ENCODE results near the gene WDR82. TPM values are rescaled to one million over a fixed set of nuclear protein-coding genes. Genes with fewer than 3 reads are reported as not detected.

The WDR82 gene
- total and polyA plus RNA-seq, 10 of the 15 experiments (the other 5 are each of a cell fraction or from before 2014, with no cell fraction given) = 10.1 to 82.4 (median 48.7) TPM

DNA sequence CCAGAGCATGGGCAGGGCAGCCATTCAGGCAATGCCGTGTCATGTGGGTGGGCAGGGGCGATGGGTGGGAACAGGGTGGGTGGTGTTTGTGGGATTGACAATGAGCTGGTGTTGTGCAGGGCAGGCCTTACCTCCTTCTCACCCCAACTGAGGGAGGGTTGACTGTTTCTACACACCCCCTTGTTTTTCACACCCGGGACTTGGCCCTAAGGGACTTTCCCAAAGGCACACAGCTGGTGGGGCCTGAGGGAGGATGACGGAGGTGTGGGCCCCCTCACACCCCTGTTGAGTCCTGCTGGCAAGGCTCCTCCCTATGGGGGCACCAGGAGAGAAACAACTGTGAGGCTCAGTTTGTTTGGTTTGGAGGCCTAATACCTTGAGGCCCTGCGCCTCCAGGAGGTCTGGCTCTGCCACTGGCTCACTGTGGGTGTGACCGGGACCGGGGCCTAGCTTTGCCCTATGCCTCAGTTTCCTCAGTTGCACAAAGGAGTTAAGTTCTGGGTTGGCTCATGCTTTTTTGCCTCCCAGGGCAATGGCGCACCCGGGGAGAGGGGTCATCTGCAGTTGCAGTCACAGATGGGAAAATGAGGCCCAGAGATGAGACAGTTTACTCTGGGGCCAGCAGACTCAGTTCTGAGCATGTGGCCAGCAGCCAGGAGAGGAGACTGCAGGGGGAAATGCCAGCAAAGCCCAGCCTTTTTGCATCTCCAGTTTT is 32.6 kb upstream of the WDR82 start (continued):
- TF ChIP-seq, protein P1, sequence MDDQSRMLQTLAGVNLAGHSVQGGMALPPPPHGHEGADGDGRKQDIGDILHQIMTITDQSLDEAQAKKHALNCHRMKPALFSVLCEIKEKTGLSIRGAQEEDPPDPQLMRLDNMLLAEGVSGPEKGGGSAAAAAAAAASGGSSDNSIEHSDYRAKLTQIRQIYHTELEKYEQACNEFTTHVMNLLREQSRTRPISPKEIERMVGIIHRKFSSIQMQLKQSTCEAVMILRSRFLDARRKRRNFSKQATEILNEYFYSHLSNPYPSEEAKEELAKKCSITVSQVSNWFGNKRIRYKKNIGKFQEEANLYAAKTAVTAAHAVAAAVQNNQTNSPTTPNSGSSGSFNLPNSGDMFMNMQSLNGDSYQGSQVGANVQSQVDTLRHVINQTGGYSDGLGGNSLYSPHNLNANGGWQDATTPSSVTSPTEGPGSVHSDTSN (IDR thresholded peaks at IDR 0.05; ENCODE audit: insufficient replicate concordance, low read depth, low read length) = no peak
- TF ChIP-seq TCF12 (IDR thresholded peaks at IDR 0.05; ENCODE audit: low read depth, low read length) (peak; percentile 88), SREBF1 (IDR thresholded peaks at IDR 0.05; ENCODE audit: low read length) (no peak), IKZF2 (IDR thresholded peaks at IDR 0.05) (peak; percentile 67 to 77; a peak in 3 of 4 replicates), MXI1 (IDR thresholded peaks at IDR 0.05; ENCODE audit: low read depth, low read length) (0 out of 2 replicates have a peak, but pooled peaks have one; percentile 20), PAX8 (IDR thresholded peaks at IDR 0.05) (no peak), SREBF2 (IDR thresholded peaks at IDR 0.05; ENCODE audit: low read length) (no peak), KLF5 (IDR thresholded peaks at IDR 0.05; ENCODE audit: partially characterized antibody) (no peak), CHD2 (IDR thresholded peaks at IDR 0.05; ENCODE audit: borderline replicate concordance, low read depth, low read length) (0 out of 2 replicates have a peak, but pooled peaks have one; percentile 59), MEF2B (IDR thresholded peaks at IDR 0.05; ENCODE audit: partially characterized antibody, poor library complexity, severe bottlenecking) (peak; percentile 76), SMARCA5 (IDR thresholded peaks at IDR 0.05) (peak; percentile 78), LARP7 (IDR thresholded peaks at IDR 0.05) (no peak), DPF2 (IDR thresholded peaks at IDR 0.05) (peak; percentile 90)
- TF ChIP-seq, protein P2, sequence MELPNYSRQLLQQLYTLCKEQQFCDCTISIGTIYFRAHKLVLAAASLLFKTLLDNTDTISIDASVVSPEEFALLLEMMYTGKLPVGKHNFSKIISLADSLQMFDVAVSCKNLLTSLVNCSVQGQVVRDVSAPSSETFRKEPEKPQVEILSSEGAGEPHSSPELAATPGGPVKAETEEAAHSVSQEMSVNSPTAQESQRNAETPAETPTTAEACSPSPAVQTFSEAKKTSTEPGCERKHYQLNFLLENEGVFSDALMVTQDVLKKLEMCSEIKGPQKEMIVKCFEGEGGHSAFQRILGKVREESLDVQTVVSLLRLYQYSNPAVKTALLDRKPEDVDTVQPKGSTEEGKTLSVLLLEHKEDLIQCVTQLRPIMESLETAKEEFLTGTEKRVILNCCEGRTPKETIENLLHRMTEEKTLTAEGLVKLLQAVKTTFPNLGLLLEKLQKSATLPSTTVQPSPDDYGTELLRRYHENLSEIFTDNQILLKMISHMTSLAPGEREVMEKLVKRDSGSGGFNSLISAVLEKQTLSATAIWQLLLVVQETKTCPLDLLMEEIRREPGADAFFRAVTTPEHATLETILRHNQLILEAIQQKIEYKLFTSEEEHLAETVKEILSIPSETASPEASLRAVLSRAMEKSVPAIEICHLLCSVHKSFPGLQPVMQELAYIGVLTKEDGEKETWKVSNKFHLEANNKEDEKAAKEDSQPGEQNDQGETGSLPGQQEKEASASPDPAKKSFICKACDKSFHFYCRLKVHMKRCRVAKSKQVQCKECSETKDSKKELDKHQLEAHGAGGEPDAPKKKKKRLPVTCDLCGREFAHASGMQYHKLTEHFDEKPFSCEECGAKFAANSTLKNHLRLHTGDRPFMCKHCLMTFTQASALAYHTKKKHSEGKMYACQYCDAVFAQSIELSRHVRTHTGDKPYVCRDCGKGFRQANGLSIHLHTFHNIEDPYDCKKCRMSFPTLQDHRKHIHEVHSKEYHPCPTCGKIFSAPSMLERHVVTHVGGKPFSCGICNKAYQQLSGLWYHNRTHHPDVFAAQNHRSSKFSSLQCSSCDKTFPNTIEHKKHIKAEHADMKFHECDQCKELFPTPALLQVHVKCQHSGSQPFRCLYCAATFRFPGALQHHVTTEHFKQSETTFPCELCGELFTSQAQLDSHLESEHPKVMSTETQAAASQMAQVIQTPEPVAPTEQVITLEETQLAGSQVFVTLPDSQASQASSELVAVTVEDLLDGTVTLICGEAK (IDR thresholded peaks at IDR 0.05; ENCODE audit: borderline replicate concordance) = no peak
- TF ChIP-seq, protein P3, sequence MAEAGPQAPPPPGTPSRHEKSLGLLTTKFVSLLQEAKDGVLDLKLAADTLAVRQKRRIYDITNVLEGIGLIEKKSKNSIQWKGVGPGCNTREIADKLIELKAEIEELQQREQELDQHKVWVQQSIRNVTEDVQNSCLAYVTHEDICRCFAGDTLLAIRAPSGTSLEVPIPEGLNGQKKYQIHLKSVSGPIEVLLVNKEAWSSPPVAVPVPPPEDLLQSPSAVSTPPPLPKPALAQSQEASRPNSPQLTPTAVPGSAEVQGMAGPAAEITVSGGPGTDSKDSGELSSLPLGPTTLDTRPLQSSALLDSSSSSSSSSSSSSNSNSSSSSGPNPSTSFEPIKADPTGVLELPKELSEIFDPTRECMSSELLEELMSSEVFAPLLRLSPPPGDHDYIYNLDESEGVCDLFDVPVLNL (IDR thresholded peaks at IDR 0.05; ENCODE audit: low read depth, low read length) = no peak
- TF ChIP-seq, protein P4, sequence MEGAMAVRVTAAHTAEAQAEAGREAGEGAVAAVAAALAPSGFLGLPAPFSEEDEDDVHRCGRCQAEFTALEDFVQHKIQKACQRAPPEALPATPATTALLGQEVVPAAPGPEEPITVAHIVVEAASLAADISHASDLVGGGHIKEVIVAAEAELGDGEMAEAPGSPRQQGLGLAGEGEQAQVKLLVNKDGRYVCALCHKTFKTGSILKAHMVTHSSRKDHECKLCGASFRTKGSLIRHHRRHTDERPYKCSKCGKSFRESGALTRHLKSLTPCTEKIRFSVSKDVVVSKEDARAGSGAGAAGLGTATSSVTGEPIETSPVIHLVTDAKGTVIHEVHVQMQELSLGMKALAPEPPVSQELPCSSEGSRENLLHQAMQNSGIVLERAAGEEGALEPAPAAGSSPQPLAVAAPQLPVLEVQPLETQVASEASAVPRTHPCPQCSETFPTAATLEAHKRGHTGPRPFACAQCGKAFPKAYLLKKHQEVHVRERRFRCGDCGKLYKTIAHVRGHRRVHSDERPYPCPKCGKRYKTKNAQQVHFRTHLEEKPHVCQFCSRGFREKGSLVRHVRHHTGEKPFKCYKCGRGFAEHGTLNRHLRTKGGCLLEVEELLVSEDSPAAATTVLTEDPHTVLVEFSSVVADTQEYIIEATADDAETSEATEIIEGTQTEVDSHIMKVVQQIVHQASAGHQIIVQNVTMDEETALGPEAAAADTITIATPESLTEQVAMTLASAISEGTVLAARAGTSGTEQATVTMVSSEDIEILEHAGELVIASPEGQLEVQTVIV (IDR thresholded peaks at IDR 0.05; ENCODE audit: borderline replicate concordance, partially characterized antibody) = no peak
- TF ChIP-seq, protein P5, sequence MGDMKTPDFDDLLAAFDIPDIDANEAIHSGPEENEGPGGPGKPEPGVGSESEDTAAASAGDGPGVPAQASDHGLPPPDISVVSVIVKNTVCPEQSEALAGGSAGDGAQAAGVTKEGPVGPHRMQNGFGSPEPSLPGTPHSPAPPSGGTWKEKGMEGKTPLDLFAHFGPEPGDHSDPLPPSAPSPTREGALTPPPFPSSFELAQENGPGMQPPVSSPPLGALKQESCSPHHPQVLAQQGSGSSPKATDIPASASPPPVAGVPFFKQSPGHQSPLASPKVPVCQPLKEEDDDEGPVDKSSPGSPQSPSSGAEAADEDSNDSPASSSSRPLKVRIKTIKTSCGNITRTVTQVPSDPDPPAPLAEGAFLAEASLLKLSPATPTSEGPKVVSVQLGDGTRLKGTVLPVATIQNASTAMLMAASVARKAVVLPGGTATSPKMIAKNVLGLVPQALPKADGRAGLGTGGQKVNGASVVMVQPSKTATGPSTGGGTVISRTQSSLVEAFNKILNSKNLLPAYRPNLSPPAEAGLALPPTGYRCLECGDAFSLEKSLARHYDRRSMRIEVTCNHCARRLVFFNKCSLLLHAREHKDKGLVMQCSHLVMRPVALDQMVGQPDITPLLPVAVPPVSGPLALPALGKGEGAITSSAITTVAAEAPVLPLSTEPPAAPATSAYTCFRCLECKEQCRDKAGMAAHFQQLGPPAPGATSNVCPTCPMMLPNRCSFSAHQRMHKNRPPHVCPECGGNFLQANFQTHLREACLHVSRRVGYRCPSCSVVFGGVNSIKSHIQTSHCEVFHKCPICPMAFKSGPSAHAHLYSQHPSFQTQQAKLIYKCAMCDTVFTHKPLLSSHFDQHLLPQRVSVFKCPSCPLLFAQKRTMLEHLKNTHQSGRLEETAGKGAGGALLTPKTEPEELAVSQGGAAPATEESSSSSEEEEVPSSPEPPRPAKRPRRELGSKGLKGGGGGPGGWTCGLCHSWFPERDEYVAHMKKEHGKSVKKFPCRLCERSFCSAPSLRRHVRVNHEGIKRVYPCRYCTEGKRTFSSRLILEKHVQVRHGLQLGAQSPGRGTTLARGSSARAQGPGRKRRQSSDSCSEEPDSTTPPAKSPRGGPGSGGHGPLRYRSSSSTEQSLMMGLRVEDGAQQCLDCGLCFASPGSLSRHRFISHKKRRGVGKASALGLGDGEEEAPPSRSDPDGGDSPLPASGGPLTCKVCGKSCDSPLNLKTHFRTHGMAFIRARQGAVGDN (IDR thresholded peaks at IDR 0.05) = peak; percentile 95
